NCI-H69 (cell line): ENCODE measurements around the gene CDIP1.
A peak's percentile ranks its signal among the peaks of the same experiment; 100 is the strongest.

Experiments used
- DNase-seq: peaks from one replicate; lab custom pipeline; 2025; lab: John Stamatoyannopoulos, UW

The CDIP1 gene

GRCh38 chr16:4513881-4514280, 24.7 kb downstream of the CDIP1 start:
- no peak for DNase-seq

- no peak for DNase-seq
These were observed 25.3 kb downstream of the CDIP1 start for GRCh38 chr16:4513086-4513860.

GRCh38 chr16:4512473-4512872, 26.1 kb downstream of the CDIP1 start:
- no peak for DNase-seq

- DNase-seq, result peak; percentile 56
These were observed 27.0 kb downstream of the CDIP1 start for GRCh38 chr16:4511441-4512082.

GRCh38 chr16:4510747-4511426, 27.7 kb downstream of the CDIP1 start:
- DNase-seq, result no peak

- no peak for DNase-seq
These were observed 28.4 kb downstream of the CDIP1 start for GRCh38 chr16:4510131-4510530.

GRCh38 chr16:4509420-4509819, 29.2 kb downstream of the CDIP1 start:
- no peak for DNase-seq

GRCh38 chr16:4508806-4509205, 29.8 kb downstream of the CDIP1 start:
- DNase-seq, result no peak

- no peak for DNase-seq
These were observed 30.8 kb downstream of the CDIP1 start for GRCh38 chr16:4507588-4508345.

- DNase-seq, result peak; percentile 80
These were observed 32.1 kb downstream of the CDIP1 start for GRCh38 chr16:4506450-4506849.

- DNase-seq, result no peak
These were observed 33.0 kb downstream of the CDIP1 start for GRCh38 chr16:4505356-4506147.

- no peak for DNase-seq
These were observed 37.5 kb downstream of the CDIP1 start for GRCh38 chr16:4501071-4501478.

- DNase-seq, result no peak
These were observed 38.3 kb downstream of the CDIP1 start for GRCh38 chr16:4500272-4500671.

GRCh38 chr16:4499196-4499555, 39.4 kb downstream of the CDIP1 start:
- DNase-seq, result no peak

- DNase-seq, result no peak
These were observed 39.9 kb downstream of the CDIP1 start for GRCh38 chr16:4498546-4499195.

GRCh38 chr16:4496305-4496704, 42.3 kb downstream of the CDIP1 start:
- no peak for DNase-seq

- no peak for DNase-seq
These were observed 42.8 kb downstream of the CDIP1 start for GRCh38 chr16:4495766-4496165.

- DNase-seq, result no peak
These were observed 43.7 kb downstream of the CDIP1 start for GRCh38 chr16:4494746-4495490.

GRCh38 chr16:4491898-4492297, 46.7 kb downstream of the CDIP1 start:
- no peak for DNase-seq

GRCh38 chr16:4489030-4489429, 49.5 kb downstream of the CDIP1 start:
- no peak for DNase-seq
